HL-60 (cell line): ENCODE results near the gene TNK2.
A peak's percentile ranks its signal among the peaks of the same experiment; 100 is the strongest.

ENCODE experiments used
- DNase-seq, 2 experiments: peaks; one replicate each; pipeline ENCODE4 v3.0.0-alpha.2; 2010 to 2020; ENCODE audit warnings: low read depth in 1 of 2, low spot score in 1 of 2
- H3K27ac ChIP-seq: fragments of 250-450 bp; sonication (Bioruptor Pico); replicated peaks from 2 replicates; pipeline ENCODE4 v1.5.1; 2020; ENCODE audit warnings: mild to moderate bottlenecking, moderate library complexity
- H3K27me3 ChIP-seq: fragments of 250-450 bp; sonication (Bioruptor Pico); 2 replicates; pipeline ENCODE4 v1.5.1; 2021; ENCODE audit warnings: mild to moderate bottlenecking, moderate library complexity; ENCODE audit not compliant: insufficient read depth, poor library complexity, severe bottlenecking
- H3K4me3 ChIP-seq: replicated peaks from 2 replicates; pipeline ENCODE4 v1.5.1; 2011; ENCODE audit warnings: mild to moderate bottlenecking, control low read depth, low read length; ENCODE audit not compliant: insufficient read depth
- GABPA ChIP-seq: IDR thresholded peaks from 2 replicates; pipeline ENCODE4 v1.6.1; 2012; ENCODE audit warnings: low read depth
- POLR2AphosphoS5 ChIP-seq: IDR thresholded peaks from 2 replicates; pipeline ENCODE4 v1.6.1; 2012; ENCODE audit warnings: low read depth
- REST ChIP-seq: IDR thresholded peaks from 2 replicates; pipeline ENCODE4 v1.6.1; 2012; ENCODE audit warnings: low read depth; ENCODE audit not compliant: insufficient replicate concordance
- SPI1 ChIP-seq: IDR thresholded peaks from 2 replicates; pipeline ENCODE4 v1.6.1; 2012; ENCODE audit warnings: low read depth, mild to moderate bottlenecking, borderline replicate concordance
- TF ChIP-seq, protein P1 (sequence below): IDR thresholded peaks from one replicate; pipeline ENCODE4 v1.5.1; 2011; ENCODE audit warnings: low read length, control low read depth, inconsistent platforms; ENCODE audit not compliant: insufficient read depth

TNK2 gene

DNA sequence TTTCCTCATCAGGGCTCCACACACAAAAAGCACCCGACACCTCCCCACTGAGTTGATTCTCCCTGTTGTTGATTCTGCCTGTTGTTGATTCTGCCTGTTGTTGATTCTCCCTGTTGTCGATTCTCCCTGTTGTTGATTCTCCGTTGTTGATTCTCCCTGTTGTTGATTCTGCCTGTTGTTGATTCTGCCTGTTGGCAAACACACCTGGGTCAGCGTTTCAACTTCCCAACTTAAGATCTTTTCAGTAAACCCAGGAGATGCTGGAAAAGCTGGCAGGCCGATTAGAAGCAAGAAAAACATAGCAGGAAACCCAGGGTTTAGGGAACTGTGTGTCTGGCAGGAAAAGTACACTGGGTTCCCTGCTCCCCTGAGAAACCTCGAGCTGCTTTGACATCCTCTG lies 47.9 kb downstream of the TNK2 start:
- H3K27ac ChIP-seq, result no peak overlapping the region
- no peaks in the 10 kb centered on the region for H3K27me3 ChIP-seq
- TF ChIP-seq, protein P1, sequence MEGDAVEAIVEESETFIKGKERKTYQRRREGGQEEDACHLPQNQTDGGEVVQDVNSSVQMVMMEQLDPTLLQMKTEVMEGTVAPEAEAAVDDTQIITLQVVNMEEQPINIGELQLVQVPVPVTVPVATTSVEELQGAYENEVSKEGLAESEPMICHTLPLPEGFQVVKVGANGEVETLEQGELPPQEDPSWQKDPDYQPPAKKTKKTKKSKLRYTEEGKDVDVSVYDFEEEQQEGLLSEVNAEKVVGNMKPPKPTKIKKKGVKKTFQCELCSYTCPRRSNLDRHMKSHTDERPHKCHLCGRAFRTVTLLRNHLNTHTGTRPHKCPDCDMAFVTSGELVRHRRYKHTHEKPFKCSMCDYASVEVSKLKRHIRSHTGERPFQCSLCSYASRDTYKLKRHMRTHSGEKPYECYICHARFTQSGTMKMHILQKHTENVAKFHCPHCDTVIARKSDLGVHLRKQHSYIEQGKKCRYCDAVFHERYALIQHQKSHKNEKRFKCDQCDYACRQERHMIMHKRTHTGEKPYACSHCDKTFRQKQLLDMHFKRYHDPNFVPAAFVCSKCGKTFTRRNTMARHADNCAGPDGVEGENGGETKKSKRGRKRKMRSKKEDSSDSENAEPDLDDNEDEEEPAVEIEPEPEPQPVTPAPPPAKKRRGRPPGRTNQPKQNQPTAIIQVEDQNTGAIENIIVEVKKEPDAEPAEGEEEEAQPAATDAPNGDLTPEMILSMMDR, result no peak
- no peak for TF ChIP-seq GABPA
- TF ChIP-seq POLR2AphosphoS5, result no peak
- no peak for TF ChIP-seq REST
- no peak for DNase-seq
- no peak overlapping the region for H3K4me3 ChIP-seq

DNA sequence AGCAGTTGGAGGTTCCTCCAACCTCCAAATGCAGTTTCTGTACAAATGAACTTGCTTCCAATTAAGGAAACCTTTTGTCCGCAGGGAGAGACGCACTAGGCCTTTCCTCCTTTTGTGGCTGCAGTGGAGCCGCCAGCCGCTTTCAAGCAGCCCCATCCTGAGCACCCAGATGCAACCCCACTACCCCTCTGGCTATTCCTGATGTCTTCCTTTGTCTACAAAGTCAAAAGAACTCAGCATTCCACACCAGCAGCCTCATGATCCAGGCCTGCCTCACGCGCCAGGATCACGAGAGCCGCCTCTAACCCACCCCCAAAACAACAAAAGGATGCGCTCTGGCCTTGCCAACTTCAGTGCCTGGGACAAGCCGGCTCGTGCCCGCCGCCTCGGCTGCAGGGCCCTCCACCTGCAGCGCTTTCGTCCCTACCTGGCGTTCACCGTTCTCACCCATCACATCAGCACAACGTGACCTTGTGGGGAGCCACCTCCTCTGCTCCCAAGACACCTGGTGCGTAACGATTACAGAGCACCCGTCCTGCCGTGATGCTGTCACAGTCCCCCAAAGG lies 48.4 kb downstream of the TNK2 start:
- TF ChIP-seq POLR2AphosphoS5 (no peak), REST (no peak), SPI1 (no peak)
- TF ChIP-seq, protein P1, result no peak
- H3K27ac ChIP-seq, result no peak overlapping the region
- H3K4me3 ChIP-seq, result no peak overlapping the region
- no peaks in the 10 kb centered on the region for H3K27me3 ChIP-seq
- DNase-seq, result no peak

- TF ChIP-seq GABPA, result no peak
- TF ChIP-seq, protein P1, result peak; percentile 97
- peak; percentile 24 to 53 for DNase-seq
- Histone ChIP-seq H3K27ac (no peak overlapping the region), H3K27me3 (no peaks in the 10 kb centered on the region), H3K4me3 (no peak overlapping the region)
Measured at GRCh38 chr3:195859061-195859845, 49.1 kb downstream of the TNK2 start.
